GM18511 (cell line): ENCODE measurements around the gene OR10G8.

ENCODE experiments used
- ATAC-seq: cut with Tn5 transposase; IDR thresholded peaks from one replicate; pipeline ENCODE4 v1.9.1; 2021; ENCODE audit warnings: mild to moderate bottlenecking, moderate library complexity; ENCODE audit not compliant: unreplicated experiment

Gene OR10G8

DNA sequence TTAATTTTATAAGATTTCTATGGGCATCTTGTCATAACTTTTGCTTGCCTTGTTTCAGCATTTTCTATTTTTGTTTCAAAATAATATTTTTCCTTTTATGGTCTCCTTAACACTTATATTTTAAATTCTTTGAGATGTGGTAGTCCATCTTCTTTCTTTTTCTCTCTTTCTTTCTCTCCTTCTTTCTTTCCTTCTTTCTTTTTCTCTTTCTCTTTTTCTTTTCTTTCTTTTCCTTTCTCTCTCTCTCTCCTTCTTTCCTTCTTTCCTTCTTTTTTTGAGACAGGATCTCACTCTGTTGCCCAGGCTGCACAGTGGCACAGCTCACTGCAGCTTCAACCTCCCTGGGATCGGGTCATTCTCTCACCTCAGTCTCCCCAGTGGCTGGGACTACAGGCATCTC lies 50.7 kb downstream of the OR10G8 start:
- ATAC-seq: no peak

DNA sequence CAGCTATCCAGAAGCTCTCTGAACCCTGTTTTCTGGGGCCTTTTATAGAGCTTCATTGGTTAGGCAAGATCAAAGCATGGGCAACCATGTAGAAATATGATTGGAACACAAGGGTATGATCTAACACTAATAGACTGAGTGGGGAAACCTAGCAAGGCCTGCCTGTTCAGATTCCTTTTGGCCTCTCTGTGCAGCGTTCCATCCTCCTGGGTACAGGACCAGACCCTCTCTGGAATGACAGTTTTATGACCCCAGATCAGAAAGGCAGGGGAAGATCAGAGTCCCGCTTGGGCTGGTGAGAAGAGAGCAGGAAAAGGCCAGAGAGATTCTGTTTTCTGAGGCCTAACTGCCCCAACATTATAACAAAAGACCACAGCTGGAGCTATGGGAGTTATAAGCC lies 52.0 kb downstream of the OR10G8 start:
- ATAC-seq: no peak

DNA sequence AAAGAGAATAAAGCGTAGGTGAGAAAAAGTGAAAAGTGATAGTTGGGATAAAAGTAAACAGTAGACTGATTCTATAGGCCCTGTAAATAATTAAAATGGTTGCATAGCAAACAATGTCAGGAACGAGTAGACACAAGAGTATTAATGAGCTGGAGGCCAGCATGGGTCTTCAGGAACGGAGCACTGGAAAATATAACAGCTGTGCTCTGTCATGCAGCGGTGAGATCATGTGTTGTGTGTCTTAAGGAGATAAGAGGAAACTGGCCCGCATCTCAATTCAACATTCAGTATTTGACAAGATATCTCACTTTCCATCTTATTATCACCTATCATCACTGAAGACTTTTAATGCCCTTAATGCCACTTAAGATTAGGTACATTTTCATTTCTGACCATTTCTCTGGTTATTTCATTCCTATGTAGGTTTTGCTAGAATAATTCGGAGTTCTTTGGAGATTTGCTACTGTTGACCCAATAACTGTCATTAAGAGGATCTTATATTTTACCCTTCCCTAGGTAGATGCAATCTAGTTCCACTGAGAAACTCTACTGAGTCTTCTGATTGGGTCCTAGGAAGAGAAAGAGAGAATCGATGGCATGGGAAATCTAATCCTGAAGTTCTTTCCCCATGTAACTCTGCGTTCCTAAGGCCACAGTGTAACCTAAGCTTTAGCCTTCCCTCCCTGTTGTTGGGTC lies 53.2 kb downstream of the OR10G8 start:
- no peak for ATAC-seq
